WI38 (cell line): ENCODE measurements around the gene TRIO.

Experiments used
- H3K4me3 ChIP-seq: 2 replicates; pipeline ENCODE4 v1.5.1; 2011; ENCODE audit warnings: low read depth, mild to moderate bottlenecking, control low read depth, low read length
- CTCF ChIP-seq: IDR thresholded peaks from 2 replicates; pipeline ENCODE4 v1.5.1; 2012; ENCODE audit warnings: low read depth, mild to moderate bottlenecking, control low read depth, low read length

The TRIO gene

GRCh38 chr5:14471507-14471906, 328.4 kb downstream of the TRIO start:
- TF ChIP-seq CTCF = no peak
- H3K4me3 ChIP-seq = no peak overlapping the region

DNA sequence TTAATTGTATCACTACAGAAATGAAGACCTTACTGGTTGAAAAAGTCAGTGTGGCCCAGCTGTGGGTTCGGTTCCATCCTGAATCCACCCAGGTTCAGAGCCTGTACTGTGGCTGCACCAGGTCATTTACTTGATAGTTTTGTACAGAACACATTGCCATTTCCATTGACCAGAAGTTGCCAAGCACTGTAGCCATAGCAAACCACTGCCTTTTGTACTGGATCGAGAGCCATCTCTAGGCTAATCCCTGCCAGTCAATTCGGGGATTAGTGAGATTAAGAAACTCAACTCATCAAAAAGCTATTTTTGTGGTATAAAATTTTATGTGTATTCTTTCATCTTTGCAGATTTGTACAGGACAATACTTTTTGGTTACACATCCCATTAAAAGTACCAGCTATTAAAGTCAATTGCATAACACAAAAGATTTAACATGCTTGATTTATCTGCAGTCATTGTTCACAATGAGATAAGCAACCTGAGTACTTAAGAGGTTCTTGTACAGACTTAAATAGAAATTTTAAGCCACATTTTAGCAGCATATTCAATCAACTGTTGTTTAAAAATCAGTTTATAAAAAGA, 329.9 kb downstream of the TRIO start:
- no peak for TF ChIP-seq CTCF
- no peak overlapping the region for H3K4me3 ChIP-seq

GRCh38 chr5:14475045-14475444, 331.9 kb downstream of the TRIO start:
- no peak for TF ChIP-seq CTCF
- no peak overlapping the region for H3K4me3 ChIP-seq

DNA sequence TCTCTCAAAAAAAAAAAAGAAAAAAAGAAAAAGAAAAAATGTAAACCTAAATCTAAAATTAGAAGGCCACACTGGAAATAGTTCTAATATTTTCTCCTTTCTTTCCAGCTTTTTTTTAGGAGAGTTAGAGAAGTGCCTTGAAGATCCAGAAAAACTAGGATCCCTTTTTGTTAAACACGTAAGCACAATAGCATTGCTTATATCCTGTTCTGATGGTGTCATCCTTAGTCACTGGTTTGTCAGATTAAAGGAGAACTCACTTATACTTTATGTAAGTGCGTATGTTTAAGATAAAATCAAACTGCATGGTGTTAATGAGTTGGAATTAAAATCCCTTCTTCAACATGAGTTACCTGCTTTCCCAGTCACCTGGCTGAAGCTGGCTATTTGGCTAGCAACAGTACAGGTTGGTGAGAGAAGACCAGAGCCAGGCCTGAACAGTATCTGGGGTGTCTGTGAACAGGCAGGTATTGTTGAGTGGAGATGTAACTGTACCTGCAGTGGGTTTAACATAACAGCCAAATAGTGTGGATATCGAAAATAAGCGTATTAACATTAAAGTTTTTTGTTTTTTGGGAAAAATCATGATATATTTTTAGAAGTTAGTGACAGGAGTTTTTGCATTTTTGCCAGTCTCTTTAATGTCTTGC, 333.8 kb downstream of the TRIO start:
- no peak for TF ChIP-seq CTCF
- H3K4me3 ChIP-seq = no peak overlapping the region

DNA sequence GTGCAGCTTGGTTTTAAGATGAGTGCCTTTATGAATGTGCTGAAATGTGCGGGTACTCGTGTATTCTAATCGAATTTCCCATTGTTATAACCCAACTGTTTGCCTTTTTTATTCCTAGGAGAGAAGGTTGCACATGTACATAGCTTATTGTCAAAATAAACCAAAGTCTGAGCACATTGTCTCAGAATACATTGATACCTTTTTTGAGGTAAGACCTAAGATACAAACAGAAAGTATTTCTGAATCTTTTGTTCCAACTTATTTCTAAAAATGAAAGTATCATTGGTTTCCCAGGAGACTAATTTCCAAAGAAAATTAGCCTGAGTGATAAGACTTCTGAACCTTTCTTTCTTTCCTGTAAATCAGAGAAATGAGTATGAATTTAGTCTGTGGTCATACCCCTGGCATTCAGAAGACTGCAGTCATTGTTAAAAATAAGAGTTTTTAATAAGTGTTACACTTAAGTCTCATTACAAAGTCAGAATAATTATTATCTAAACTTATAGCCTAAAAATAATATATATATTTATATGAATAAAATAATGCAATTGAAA, 336.1 kb downstream of the TRIO start:
- no peak overlapping the region for H3K4me3 ChIP-seq
- no peak for TF ChIP-seq CTCF

- TF ChIP-seq CTCF = no peak
These were observed 338.2 kb downstream of the TRIO start for GRCh38 chr5:14481349-14481748.

DNA sequence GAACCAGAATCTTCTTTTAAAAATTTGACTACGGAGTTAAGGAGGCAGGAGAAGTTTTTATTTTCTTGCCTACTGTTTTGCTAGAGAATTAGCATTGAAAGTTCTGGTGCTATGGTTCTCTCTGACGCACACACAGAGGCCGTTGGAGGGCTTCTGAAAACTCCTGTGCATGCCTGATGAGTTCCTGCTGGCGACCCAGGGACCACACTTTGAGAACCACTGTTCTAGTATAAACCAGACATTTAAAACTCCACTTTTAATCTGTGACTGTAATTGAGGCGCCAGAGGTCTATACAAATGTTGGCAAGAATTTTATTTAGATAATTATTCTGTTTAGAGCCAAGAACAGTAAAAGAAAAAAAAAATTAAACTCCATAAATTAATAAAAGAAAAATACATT, 338.9 kb downstream of the TRIO start:
- H3K4me3 ChIP-seq = no peak overlapping the region
- no peak for TF ChIP-seq CTCF

More at GRCh38 chr5:14481349-14481748, 338.2 kb downstream of the TRIO start:
- H3K4me3 ChIP-seq = no peak overlapping the region
